Kidney epithelial cell (primary cell): ENCODE measurements around the gene ITSN1. TPM values are rescaled to one million over a fixed set of nuclear protein-coding genes. Genes with fewer than 3 reads are reported as not detected.

Source experiments
- DNase-seq: peaks from one replicate; pipeline ENCODE4 v3.0.0-alpha.2; 2010; ENCODE audit warnings: low read depth
- H3K27me3 ChIP-seq: 2 replicates; pipeline ENCODE4 v1.6.0; 2011; ENCODE audit warnings: low read length; ENCODE audit not compliant: control insufficient read depth, insufficient read depth
- H3K36me3 ChIP-seq: 2 replicates; pipeline ENCODE4 v1.5.1; 2011; ENCODE audit warnings: low read length; ENCODE audit not compliant: control insufficient read depth, insufficient read depth
- H3K4me3 ChIP-seq: 2 replicates; pipeline ENCODE4 v1.5.1; 2011; ENCODE audit warnings: low read depth, mild to moderate bottlenecking, control low read depth, low read length
- total RNA-seq: library from RNA; depleted of rRNA; stranded (reverse); fragments of >200 nt; gene quantifications from 2 replicates; pipeline ENCODE4 v1.2.3, GENCODE V29; 2015
- TF ChIP-seq, protein P1 (sequence below): IDR thresholded peaks from 2 replicates; pipeline ENCODE4 v1.5.1; 2011; ENCODE audit warnings: mild to moderate bottlenecking, moderate library complexity, low read length, control low read depth, inconsistent platforms; ENCODE audit not compliant: insufficient read depth, poor library complexity, severe bottlenecking

Gene ITSN1
- total RNA-seq, 1 donor from 2014 or later, result 20.4 TPM

DNA sequence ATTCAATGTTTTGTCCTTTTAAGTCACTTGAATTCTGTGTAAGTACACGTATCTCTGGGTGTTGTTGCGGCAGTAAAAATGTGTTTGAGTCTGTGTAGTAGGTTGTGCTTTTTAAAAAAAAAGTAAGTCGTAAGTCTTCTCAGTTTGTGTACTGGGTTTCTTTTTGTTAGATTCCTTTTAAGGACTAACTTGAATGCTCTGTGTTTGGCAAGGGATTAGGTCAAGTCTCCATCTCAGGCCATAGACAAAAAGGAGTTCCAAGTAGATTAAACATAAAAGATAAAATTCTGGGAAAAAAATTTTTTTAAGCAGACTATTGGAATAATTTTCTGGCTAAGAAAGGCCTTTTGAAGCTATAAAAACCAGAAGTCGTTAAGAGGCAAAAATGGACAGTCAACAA lies 160.2 kb downstream of the ITSN1 start:
- H3K4me3 ChIP-seq, result no peak overlapping the region
- no peak for DNase-seq
- TF ChIP-seq, protein P1, sequence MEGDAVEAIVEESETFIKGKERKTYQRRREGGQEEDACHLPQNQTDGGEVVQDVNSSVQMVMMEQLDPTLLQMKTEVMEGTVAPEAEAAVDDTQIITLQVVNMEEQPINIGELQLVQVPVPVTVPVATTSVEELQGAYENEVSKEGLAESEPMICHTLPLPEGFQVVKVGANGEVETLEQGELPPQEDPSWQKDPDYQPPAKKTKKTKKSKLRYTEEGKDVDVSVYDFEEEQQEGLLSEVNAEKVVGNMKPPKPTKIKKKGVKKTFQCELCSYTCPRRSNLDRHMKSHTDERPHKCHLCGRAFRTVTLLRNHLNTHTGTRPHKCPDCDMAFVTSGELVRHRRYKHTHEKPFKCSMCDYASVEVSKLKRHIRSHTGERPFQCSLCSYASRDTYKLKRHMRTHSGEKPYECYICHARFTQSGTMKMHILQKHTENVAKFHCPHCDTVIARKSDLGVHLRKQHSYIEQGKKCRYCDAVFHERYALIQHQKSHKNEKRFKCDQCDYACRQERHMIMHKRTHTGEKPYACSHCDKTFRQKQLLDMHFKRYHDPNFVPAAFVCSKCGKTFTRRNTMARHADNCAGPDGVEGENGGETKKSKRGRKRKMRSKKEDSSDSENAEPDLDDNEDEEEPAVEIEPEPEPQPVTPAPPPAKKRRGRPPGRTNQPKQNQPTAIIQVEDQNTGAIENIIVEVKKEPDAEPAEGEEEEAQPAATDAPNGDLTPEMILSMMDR, result no peak
- H3K36me3 ChIP-seq, result no peaks in the 10 kb centered on the region
- no peaks in the 10 kb centered on the region for H3K27me3 ChIP-seq

DNA sequence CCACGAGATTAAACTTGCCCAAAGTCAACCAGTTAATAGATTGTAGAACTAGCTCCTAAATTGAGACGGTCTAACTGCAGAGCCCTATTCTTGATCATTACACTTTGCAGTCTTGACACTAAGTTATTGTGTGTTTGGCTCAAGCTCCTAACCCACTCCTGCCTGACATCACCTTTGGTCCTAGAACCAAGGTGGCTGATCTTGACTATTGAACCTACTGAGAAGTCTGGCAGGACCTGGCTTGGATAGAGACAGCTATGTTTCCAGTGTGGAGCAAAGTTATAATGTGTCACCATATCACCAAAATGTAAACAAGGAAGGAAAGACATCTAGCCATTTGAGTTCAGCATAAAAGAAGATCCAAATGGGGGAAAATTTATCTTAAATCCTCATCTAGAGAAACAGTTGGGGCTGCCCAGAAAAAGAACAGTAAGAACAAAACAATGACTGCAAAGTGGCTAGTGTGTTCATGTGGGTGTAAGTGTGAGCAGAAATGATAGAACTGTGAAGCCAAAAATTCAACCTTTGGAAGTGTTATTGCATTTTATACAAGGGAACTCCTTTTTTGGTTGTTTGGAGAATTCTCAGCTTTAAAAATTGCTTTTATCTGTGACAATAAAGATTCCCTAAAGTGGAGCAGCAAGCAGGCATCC lies 166.5 kb downstream of the ITSN1 start:
- DNase-seq, result no peak
- TF ChIP-seq, protein P1, result no peak
- H3K27me3 ChIP-seq, result no peaks in the 10 kb centered on the region
- no peak overlapping the region for H3K4me3 ChIP-seq
- no peaks in the 10 kb centered on the region for H3K36me3 ChIP-seq

- no peak for DNase-seq
- Histone ChIP-seq H3K27me3 (no peaks in the 10 kb centered on the region), H3K36me3 (no peaks in the 10 kb centered on the region), H3K4me3 (no peak overlapping the region)
- TF ChIP-seq, protein P1, result no peak
These were observed 168.5 kb downstream of the ITSN1 start for GRCh38 chr21:33810766-33811165.

GRCh38 chr21:33811167-33812010 lies 169.1 kb downstream of the ITSN1 start:
- no peak for DNase-seq
- TF ChIP-seq, protein P1, result no peak
- no peaks in the 10 kb centered on the region for H3K36me3 ChIP-seq

DNA sequence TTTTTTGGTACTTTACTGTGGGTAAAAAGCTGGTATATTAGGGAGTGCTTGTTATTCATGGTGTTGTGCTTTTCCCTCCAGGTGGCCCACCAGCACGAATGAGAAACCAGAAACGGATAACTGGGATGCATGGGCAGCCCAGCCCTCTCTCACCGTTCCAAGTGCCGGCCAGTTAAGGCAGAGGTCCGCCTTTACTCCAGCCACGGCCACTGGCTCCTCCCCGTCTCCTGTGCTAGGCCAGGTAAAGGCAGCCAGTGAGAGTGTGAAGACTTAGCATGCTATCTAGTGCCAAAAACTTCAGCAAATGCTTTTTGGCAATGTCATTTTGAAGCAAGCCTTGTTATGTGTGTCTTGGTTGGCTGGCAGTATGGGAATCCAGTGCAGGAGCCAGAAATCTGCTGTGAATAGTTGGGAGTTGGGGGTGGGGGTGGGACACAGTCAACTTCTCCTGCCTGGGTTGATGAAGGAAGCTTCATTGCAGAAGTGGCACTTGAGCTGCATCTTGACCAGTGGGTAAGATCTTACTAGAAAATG lies 171.6 kb downstream of the ITSN1 start:
- no peak overlapping the region for H3K4me3 ChIP-seq
- DNase-seq, result no peak
- H3K27me3 ChIP-seq, result no peaks in the 10 kb centered on the region
- TF ChIP-seq, protein P1, result no peak
- H3K36me3 ChIP-seq, result no peaks in the 10 kb centered on the region

More at GRCh38 chr21:33811167-33812010, 169.1 kb downstream of the ITSN1 start:
- Histone ChIP-seq H3K4me3 (no peak overlapping the region), H3K27me3 (no peaks in the 10 kb centered on the region)
